H1 (cell line): ENCODE results near the gene MYO9B. TPM values are rescaled to one million over a fixed set of nuclear protein-coding genes. Genes with fewer than 3 reads are reported as not detected.

Source experiments
- CTCF ChIA-PET: fragments of 300-600 bp; sonication (Branson Sonifier 250); formaldehyde crosslinking; loops from one replicate; lab custom pipeline; 2021; ENCODE audit not compliant: partially characterized antibody; lab: Charles Lee
- POLR2A ChIA-PET: fragments of 300-600 bp; sonication (Branson Sonifier 250); formaldehyde crosslinking; loops from one replicate; lab custom pipeline; 2021; ENCODE audit warnings: inconsistent platforms; ENCODE audit not compliant: partially characterized antibody; lab: Charles Lee
- DNase-seq, 2 experiments: peaks; one replicate each; pipeline versions ENCODE4 v3.0.0 to v3.0.0-alpha.2; 2010 to 2022; ENCODE audit warnings: low spot score in 2 of 2, low read depth in 1 of 2, mixed read lengths in 1 of 2
- FAIRE-seq: peaks from 2 replicates; lab custom pipeline; 2011; peaks lifted over from hg19 to GRCh38; lab: Jason Lieb, UNC
- H2AFZ ChIP-seq: 2 replicates; pipeline ENCODE4 v1.8.1; 2012; ENCODE audit warnings: low read length, inconsistent platforms
- H2AK5ac ChIP-seq: 2 replicates; pipeline ENCODE4 v1.6.1; 2013; ENCODE audit warnings: low read depth, low read length
- H2BK120ac ChIP-seq: replicated peaks from 2 replicates; pipeline ENCODE3; 2013; ENCODE audit warnings: low read depth, low read length, inconsistent platforms
- H2BK12ac ChIP-seq: 2 replicates; pipeline ENCODE4 v1.6.1; 2013; ENCODE audit warnings: low read depth, low read length
- H2BK15ac ChIP-seq: 2 replicates; pipeline ENCODE4 v1.6.1; 2013; ENCODE audit warnings: low read length
- H2BK20ac ChIP-seq: 2 replicates; pipeline ENCODE4 v1.6.1; 2013; ENCODE audit warnings: low read length
- H2BK5ac ChIP-seq: 2 replicates; pipeline ENCODE4 v1.6.1; 2013; ENCODE audit warnings: low read depth, low read length
- H3K14ac ChIP-seq: 2 replicates; pipeline ENCODE4 v1.6.1; 2013; ENCODE audit warnings: inconsistent platforms; ENCODE audit not compliant: insufficient read length
- H3K18ac ChIP-seq: 2 replicates; pipeline ENCODE4 v1.6.1; 2013; ENCODE audit warnings: low read length; ENCODE audit errors: extremely low read depth
- H3K23ac ChIP-seq: 2 replicates; pipeline ENCODE4 v1.6.1; 2013; ENCODE audit warnings: inconsistent platforms; ENCODE audit not compliant: insufficient read length
- H3K23me2 ChIP-seq: 2 replicates; pipeline ENCODE4 v1.6.1; 2013; ENCODE audit warnings: low read depth, low read length
- H3K27ac ChIP-seq: 2 replicates; pipeline ENCODE4 v1.6.1; 2011; ENCODE audit warnings: low read depth, low read length, inconsistent platforms
- H3K27me3 ChIP-seq, 4 experiments: replicated peaks in 1 of 4; 1 replicate in 1 of 4; 2 replicates in 3 of 4; pipeline versions ENCODE4 v1.6.1 to v1.8.1; 2011 to 2013; ENCODE audit warnings: low read length in 3 of 4, mild to moderate bottlenecking in 3 of 4, inconsistent platforms in 2 of 4, mixed read lengths in 2 of 4, moderate library complexity in 1 of 4; ENCODE audit not compliant: control insufficient read depth in 3 of 4, insufficient read depth in 3 of 4; ENCODE audit errors: extremely low read depth in 1 of 4
- H3K36me3 ChIP-seq, 4 experiments: 2 replicates each; pipeline versions ENCODE4 v1.6.1 to v1.8.1; 2011 to 2013; ENCODE audit warnings: mild to moderate bottlenecking in 4 of 4, low read length in 3 of 4, moderate library complexity in 2 of 4, control low read depth in 1 of 4, inconsistent platforms in 1 of 4; ENCODE audit not compliant: insufficient read depth in 4 of 4, control insufficient read depth in 2 of 4
- H3K4ac ChIP-seq: replicated peaks from 2 replicates; pipeline ENCODE3; 2013; ENCODE audit warnings: low read length, low read depth, mixed read lengths, inconsistent platforms; ENCODE audit not compliant: insufficient read length
- H3K4me1 ChIP-seq, 4 experiments: replicated peaks in 1 of 4; 1 replicate in 1 of 4; 2 replicates in 3 of 4; pipeline versions ENCODE4 v1.6.1 to v1.8.1; 2011 to 2013; ENCODE audit warnings: low read length in 3 of 4, inconsistent platforms in 2 of 4, mixed read lengths in 1 of 4; ENCODE audit not compliant: insufficient read depth in 4 of 4, control insufficient read depth in 3 of 4
- H3K4me2 ChIP-seq, 2 experiments: 2 replicates each; pipeline versions ENCODE4 v1.6.1 to v1.8.1; 2011 to 2013; ENCODE audit warnings: low read depth in 2 of 2, low read length in 2 of 2, control low read depth in 1 of 2, inconsistent platforms in 1 of 2, mild to moderate bottlenecking in 1 of 2; ENCODE audit not compliant: insufficient read depth in 1 of 2
- H3K4me3 ChIP-seq, 4 experiments: fragments of 200-600, 300-600 bp in 1 of 4; sonication (generic), shearing (Covaris generic), sonication (Bioruptor Twin) in 1 of 4; 2 replicates each; pipeline versions ENCODE4 v1.5.1 to v1.8.1; 2011 to 2016; ENCODE audit warnings: low read length in 4 of 4, low read depth in 3 of 4, control low read depth in 2 of 4, inconsistent platforms in 2 of 4, mild to moderate bottlenecking in 2 of 4, mixed read lengths in 1 of 4, moderate library complexity in 1 of 4; ENCODE audit not compliant: insufficient read depth in 2 of 4; ENCODE audit errors: extremely low read depth in 1 of 4
- H3K56ac ChIP-seq: replicated peaks from 2 replicates; pipeline ENCODE3; 2013; ENCODE audit warnings: low read depth, mild to moderate bottlenecking, mixed read lengths, low read length, inconsistent platforms; ENCODE audit not compliant: insufficient read length
- H3K79me1 ChIP-seq: 2 replicates; pipeline ENCODE4 v1.6.1; 2013; ENCODE audit warnings: low read depth, low read length, control low read depth
- H3K79me2 ChIP-seq, 2 experiments: 2 replicates each; pipeline versions ENCODE4 v1.6.1 to v1.8.1; 2012 to 2013; ENCODE audit warnings: low read length in 2 of 2, mild to moderate bottlenecking in 2 of 2, inconsistent platforms in 1 of 2; ENCODE audit not compliant: insufficient read depth in 2 of 2, control insufficient read depth in 1 of 2
- H3K9ac ChIP-seq, 4 experiments: replicated peaks in 1 of 4; 1 replicate in 1 of 4; 2 replicates in 3 of 4; pipeline versions ENCODE4 v1.6.1 to v1.8.1; 2011 to 2013; ENCODE audit warnings: low read depth in 3 of 4, low read length in 3 of 4, control low read depth in 2 of 4, mild to moderate bottlenecking in 2 of 4, moderate library complexity in 2 of 4, inconsistent platforms in 1 of 4; ENCODE audit errors: extremely low read depth in 1 of 4
- H3K9me3 ChIP-seq, 2 experiments: 2 replicates each; pipeline versions ENCODE4 v1.6.1 to v1.8.1; 2012 to 2013; ENCODE audit warnings: mild to moderate bottlenecking in 2 of 2, moderate library complexity in 2 of 2, control low read depth in 1 of 2, inconsistent platforms in 1 of 2, low read depth in 1 of 2, low read length in 1 of 2, mixed read lengths in 1 of 2; ENCODE audit not compliant: insufficient read depth in 2 of 2
- H4K20me1 ChIP-seq, 2 experiments: replicated peaks in 1 of 2; 2 replicates each; pipeline versions ENCODE3 to v1.8.1; 2011 to 2013; ENCODE audit warnings: inconsistent platforms in 2 of 2, low read length in 2 of 2, mild to moderate bottlenecking in 1 of 2; ENCODE audit not compliant: insufficient read depth in 2 of 2, control insufficient read depth in 1 of 2
- H4K5ac ChIP-seq: 2 replicates; pipeline ENCODE4 v1.6.1; 2013; ENCODE audit warnings: low read length, low read depth, mixed read lengths, inconsistent platforms; ENCODE audit not compliant: insufficient read length
- H4K8ac ChIP-seq: 2 replicates; pipeline ENCODE4 v1.8.0; 2013; ENCODE audit warnings: mild to moderate bottlenecking, moderate library complexity, low read length, inconsistent platforms; ENCODE audit not compliant: insufficient read depth; ENCODE audit errors: extremely low read depth
- H4K91ac ChIP-seq: replicated peaks from 2 replicates; pipeline ENCODE3; 2013; ENCODE audit warnings: low read length, mixed read lengths, inconsistent platforms; ENCODE audit not compliant: insufficient read length
- CHD1 ChIP-seq: IDR thresholded peaks from 2 replicates; pipeline ENCODE4 v1.6.1; 2012; ENCODE audit warnings: low read depth, low read length, improper control_type of control experiment
- SAP30 ChIP-seq: fragments of 300-600 bp; sonication (generic); IDR thresholded peaks from 2 replicates; pipeline ENCODE4 v1.7.1; 2012; ENCODE audit warnings: low read length, moderate library complexity, mild to moderate bottlenecking, inconsistent platforms; ENCODE audit not compliant: insufficient read depth, insufficient replicate concordance
- WGBS, 2 experiments: shearing (Covaris generic) in 1 of 2; methylation state at CpG; one replicate each; pipeline versions ENCODE4 v1.1.6 to v1.1.7; 2013 to 2015; ENCODE audit warnings: low lambda C conversion rate in 2 of 2, mixed read lengths in 2 of 2, inconsistent platforms in 1 of 2, low coverage in 1 of 2, missing lambda C conversion rate in 1 of 2; ENCODE audit not compliant: insufficient replicate concordance in 2 of 2, insufficient coverage in 1 of 2, insufficient read length in 1 of 2; ENCODE audit errors: extremely low coverage in 1 of 2, missing lambda C conversion rate in 1 of 2; 5-methylcytosine and 5-hydroxymethylcytosine counted together
- long read RNA-seq, 2 experiments: library from RNA in 1 of 2; library from capped mRNA in 1 of 2; stranded (forward); transcript quantifications; one replicate each; pipeline ENCODE4 v2.0.0, GENCODE V29; 2021; ENCODE audit warnings: inconsistent platforms in 1 of 2
- polyA minus RNA-seq, 3 experiments: library from RNA; depleted of rRNA, polyadenylated mRNA; stranded (reverse); fragments of >200 nt; gene quantifications; 1 replicate in 2 of 3; 2 replicates in 1 of 3; pipeline ENCODE4 v1.2.3, GENCODE V29; 2011
- polyA plus RNA-seq, 7 experiments: library from polyadenylated mRNA; depleted of rRNA in 3 of 7; stranded (reverse) in 5 of 7; unstranded in 2 of 7; fragments of >200 nt in 5 of 7; fragments of 200-250 nt in 2 of 7; gene quantifications; 1 replicate in 5 of 7; 2 replicates in 1 of 7; 4 replicates in 1 of 7; pipeline versions ENCODE4 v1.2.1 to v1.2.3, GENCODE V29; 2011 to 2013; ENCODE audit warnings: missing spikeins in 2 of 7, mixed read lengths in 2 of 7
- total RNA-seq: library from RNA; stranded (reverse); fragmentation: NEBNext Ultra II Directional; extraction: Animal tissue kit (Norgen Biotek cat#: 25700); gene quantifications from 2 replicates; pipeline ENCODE4 v1.2.1, GENCODE V29; 2021

MYO9B gene, protein sequence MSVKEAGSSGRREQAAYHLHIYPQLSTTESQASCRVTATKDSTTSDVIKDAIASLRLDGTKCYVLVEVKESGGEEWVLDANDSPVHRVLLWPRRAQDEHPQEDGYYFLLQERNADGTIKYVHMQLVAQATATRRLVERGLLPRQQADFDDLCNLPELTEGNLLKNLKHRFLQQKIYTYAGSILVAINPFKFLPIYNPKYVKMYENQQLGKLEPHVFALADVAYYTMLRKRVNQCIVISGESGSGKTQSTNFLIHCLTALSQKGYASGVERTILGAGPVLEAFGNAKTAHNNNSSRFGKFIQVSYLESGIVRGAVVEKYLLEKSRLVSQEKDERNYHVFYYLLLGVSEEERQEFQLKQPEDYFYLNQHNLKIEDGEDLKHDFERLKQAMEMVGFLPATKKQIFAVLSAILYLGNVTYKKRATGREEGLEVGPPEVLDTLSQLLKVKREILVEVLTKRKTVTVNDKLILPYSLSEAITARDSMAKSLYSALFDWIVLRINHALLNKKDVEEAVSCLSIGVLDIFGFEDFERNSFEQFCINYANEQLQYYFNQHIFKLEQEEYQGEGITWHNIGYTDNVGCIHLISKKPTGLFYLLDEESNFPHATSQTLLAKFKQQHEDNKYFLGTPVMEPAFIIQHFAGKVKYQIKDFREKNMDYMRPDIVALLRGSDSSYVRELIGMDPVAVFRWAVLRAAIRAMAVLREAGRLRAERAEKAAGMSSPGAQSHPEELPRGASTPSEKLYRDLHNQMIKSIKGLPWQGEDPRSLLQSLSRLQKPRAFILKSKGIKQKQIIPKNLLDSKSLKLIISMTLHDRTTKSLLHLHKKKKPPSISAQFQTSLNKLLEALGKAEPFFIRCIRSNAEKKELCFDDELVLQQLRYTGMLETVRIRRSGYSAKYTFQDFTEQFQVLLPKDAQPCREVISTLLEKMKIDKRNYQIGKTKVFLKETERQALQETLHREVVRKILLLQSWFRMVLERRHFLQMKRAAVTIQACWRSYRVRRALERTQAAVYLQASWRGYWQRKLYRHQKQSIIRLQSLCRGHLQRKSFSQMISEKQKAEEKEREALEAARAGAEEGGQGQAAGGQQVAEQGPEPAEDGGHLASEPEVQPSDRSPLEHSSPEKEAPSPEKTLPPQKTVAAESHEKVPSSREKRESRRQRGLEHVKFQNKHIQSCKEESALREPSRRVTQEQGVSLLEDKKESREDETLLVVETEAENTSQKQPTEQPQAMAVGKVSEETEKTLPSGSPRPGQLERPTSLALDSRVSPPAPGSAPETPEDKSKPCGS (N-terminal part only)
- total RNA-seq, result 76.8 and 77.1 TPM in 2 replicates
- 27.6 and 40.0 TPM in 2 replicates for polyA plus RNA-seq (2011; rRNA removed)
- polyA plus RNA-seq (2011; cell fraction: cytosol; rRNA removed), result 26.7 TPM
- polyA plus RNA-seq (2011; cell fraction: nucleus; rRNA removed), result 102 TPM
- 43.2 to 61.2 TPM (median 54.2 TPM) in 4 replicates for polyA plus RNA-seq (2012, experiment 1 of 2)
- 37.9 TPM for polyA plus RNA-seq (2012, experiment 2 of 2)
- polyA plus RNA-seq (2013, experiment 1 of 2), result 33.9 TPM
- polyA plus RNA-seq (2013, experiment 2 of 2), result 30.2 TPM
- 51.3 and 52.3 TPM in 2 replicates for polyA minus RNA-seq (2011; rRNA and poly(A)+ RNA removed)
- polyA minus RNA-seq (2011; cell fraction: cytosol; rRNA and poly(A)+ RNA removed), result 53.7 TPM
- 45.4 TPM for polyA minus RNA-seq (2011; cell fraction: nucleus; rRNA and poly(A)+ RNA removed)
- long read RNA-seq, experiment 1, partial matches to known transcripts, result 4 of 22 reads
- long read RNA-seq, experiment 1, other reads (novel, unspliced or antisense), result 18 of 22 reads
- long read RNA-seq, experiment 2, partial matches to known transcripts, result 0 of 3 reads
- long read RNA-seq, experiment 2, other reads (novel, unspliced or antisense), result 3 of 3 reads

DNA sequence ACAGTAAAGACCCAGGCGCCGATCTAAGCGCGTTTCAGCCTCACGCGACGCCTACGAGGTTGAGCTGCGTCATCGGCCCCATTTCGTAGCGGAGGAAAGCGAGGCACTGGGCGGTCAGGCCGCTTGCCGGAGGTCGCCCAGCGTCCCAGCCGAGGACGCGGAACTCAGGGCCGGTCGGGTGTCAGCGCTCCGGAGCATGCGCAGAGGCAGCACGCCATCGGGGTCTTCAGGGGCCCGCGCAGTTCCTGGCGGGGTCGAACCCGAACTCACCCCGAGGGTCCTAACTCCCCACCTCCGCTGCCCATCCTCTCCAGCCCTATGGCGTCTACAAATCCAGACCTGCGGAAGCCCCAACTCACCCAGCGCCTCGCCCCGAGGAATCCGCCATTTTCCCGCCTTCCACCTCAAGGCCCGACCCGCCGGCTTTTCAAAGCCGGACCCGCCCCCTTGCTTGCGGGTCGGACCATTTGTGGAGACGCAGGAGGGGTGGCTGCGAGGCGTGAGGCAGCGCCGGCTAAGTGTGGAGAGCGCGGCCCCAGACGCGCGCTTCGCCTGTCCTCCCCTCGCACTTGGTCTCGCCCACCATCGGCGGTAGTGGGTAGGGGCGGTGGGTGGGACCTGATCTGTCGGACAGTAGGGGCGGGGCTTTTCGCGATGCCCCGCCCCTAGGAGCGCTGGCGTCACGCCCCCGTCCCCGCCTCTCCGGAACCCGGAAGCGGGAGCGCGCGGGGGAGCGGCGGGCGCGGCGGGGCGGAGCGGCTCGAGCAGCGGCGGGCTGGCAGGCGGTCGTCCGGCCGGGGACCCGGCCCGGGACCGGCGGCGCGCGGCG, at the start of gene MYO9B, which contains the start of gene HAUS8:
Gene MYO9B, plus strand, starts transcription at position 743 of the 829 bp plus-strand sequence. CDS start 25,941 bp downstream, outside the sequence.
Gene HAUS8, minus strand, starts transcription at position 418 of the 829 bp plus-strand sequence. Its CDS starts 30 bp downstream, at position 388.
- H2BK15ac ChIP-seq, result peak within 1 kb of the TSS; percentile 95; the same call in 1 of the 2 replicates
- H3K9me3 ChIP-seq, result no peaks in the 10 kb centered on the region
- peaks cover 4 to 61% of the 10 kb centered on the region in 2 experiments; a peak in 3 of 4 replicates for H3K79me2 ChIP-seq
- WGBS, 2 experiments, result 1% methylated on average over 48 of the region's 103 CpGs; no CpG with 5 or more reads in 1 of the 2 experiments
- CTCF ChIA-PET, result interaction anchor here (0.8 kb wide), 1 partner anchor 28 kb away, joined by 4 read pairs; no protein-coding TSS in a partner anchor
- H4K91ac ChIP-seq, result peak within 1 kb of the TSS; percentile 82
- H3K4me1 ChIP-seq, result peaks cover 4 to 13% (median 9%) of the 10 kb centered on the region in 4 experiments
- H3K27me3 ChIP-seq, result no peaks in the 10 kb centered on the region
- H2BK20ac ChIP-seq, result no peak within 1 kb of the TSS
- no peak within 1 kb of the TSS for H3K23ac ChIP-seq
- POLR2A ChIA-PET, result interaction anchor here (0.6 to 2.4 kb wide), 9 partner anchors 10 to 294 kb away, joined by 3 to 13 read pairs (median 4); partner anchors contain the start of gene USE1
- peaks cover 17% of the 10 kb centered on the region for H3K23me2 ChIP-seq
- H4K8ac ChIP-seq, result peak within 1 kb of the TSS; percentile 96
- no peak within 1 kb of the TSS for H2BK12ac ChIP-seq
- peak within 1 kb of the TSS; percentile 72 to 96 (median 82) for H3K4me3 ChIP-seq
- peak within 1 kb of the TSS; percentile 91 for H4K5ac ChIP-seq
- H3K56ac ChIP-seq, result peak within 1 kb of the TSS; percentile 51
- H2AFZ ChIP-seq, result no peak within 1 kb of the TSS; the same call in 1 of the 2 replicates
- H3K27ac ChIP-seq, result peak within 1 kb of the TSS; percentile 91
- no peak within 1 kb of the TSS for H2AK5ac ChIP-seq
- peaks cover 25 to 32% of the 10 kb centered on the region in 2 experiments for H4K20me1 ChIP-seq
- peak within 1 kb of the TSS; percentile 99 for H3K18ac ChIP-seq
- H3K9ac ChIP-seq, result peak within 1 kb of the TSS; percentile 92 to 97 (median 94)
- H3K79me1 ChIP-seq, result peaks cover 30% of the 10 kb centered on the region
- peak; percentile 98 for DNase-seq
- FAIRE-seq, result no peak
- H2BK120ac ChIP-seq, result peak within 1 kb of the TSS; percentile 60
- H2BK5ac ChIP-seq, result peak within 1 kb of the TSS; percentile 97
- H3K4ac ChIP-seq, result no peak within 1 kb of the TSS
- H3K36me3 ChIP-seq, result peaks cover 0 to 17% (median 3%) of the 10 kb centered on the region in 4 experiments; a peak in 4 of 8 replicates
- peak within 1 kb of the TSS; percentile 79 to 91 for H3K4me2 ChIP-seq
- H3K14ac ChIP-seq, result no peak within 1 kb of the TSS
- TF ChIP-seq CHD1, result peak; percentile 98
- peak; percentile 33 for TF ChIP-seq SAP30
